M059J (cell line): ENCODE data around the gene BAMBI. TPM values are rescaled to one million over a fixed set of nuclear protein-coding genes. Genes with fewer than 3 reads are reported as not detected.
A peak's percentile ranks its signal among the peaks of the same experiment; 100 is the strongest.

Source experiments
- DNase-seq: peaks from one replicate; pipeline ENCODE4 v3.0.0-alpha.2; 2012; ENCODE audit warnings: low read depth
- total RNA-seq: library from RNA; depleted of rRNA; stranded (reverse); fragments of >200 nt; shearing (Covaris generic); gene quantifications from 2 replicates; pipeline ENCODE4 v1.2.3, GENCODE V29; 2014

The BAMBI gene
- total RNA-seq, 1 experiment from 2014 or later = 23.7 TPM

GRCh38 chr10:28674782-28675181 is 2.5 kb upstream of the BAMBI start:
- no peak for DNase-seq

- DNase-seq = no peak
Measured at GRCh38 chr10:28676326-28676967, 874 bp upstream of the BAMBI start.

- peak; percentile 17 for DNase-seq
Measured at GRCh38 chr10:28677888-28678686, 766 bp downstream of the BAMBI start.

- peak; percentile 54 for DNase-seq
Measured at GRCh38 chr10:28678687-28679457, 1.6 kb downstream of the BAMBI start.

GRCh38 chr10:28679581-28680357 is 2.4 kb downstream of the BAMBI start:
- DNase-seq = no peak

- no peak for DNase-seq
Measured at GRCh38 chr10:28680358-28680752, 3.0 kb downstream of the BAMBI start.

GRCh38 chr10:28681291-28681763 is 4.0 kb downstream of the BAMBI start:
- no peak for DNase-seq

- DNase-seq = no peak
Measured at GRCh38 chr10:28681928-28682750, 4.8 kb downstream of the BAMBI start.

- DNase-seq = no peak
Measured at GRCh38 chr10:28684157-28684985, 7.0 kb downstream of the BAMBI start.

- DNase-seq = peak; percentile 28
Measured at GRCh38 chr10:28684986-28685580, 7.8 kb downstream of the BAMBI start.

GRCh38 chr10:28685717-28686116 is 8.4 kb downstream of the BAMBI start:
- DNase-seq = no peak

GRCh38 chr10:28686835-28687682 is 9.7 kb downstream of the BAMBI start:
- no peak for DNase-seq

- no peak for DNase-seq
Measured at GRCh38 chr10:28687683-28688001, 10.3 kb downstream of the BAMBI start.

- DNase-seq = no peak
Measured at GRCh38 chr10:28690545-28690944, 13.2 kb downstream of the BAMBI start.

- no peak for DNase-seq
Measured at GRCh38 chr10:28691187-28691694, 13.9 kb downstream of the BAMBI start.

GRCh38 chr10:28692050-28692449 is 14.7 kb downstream of the BAMBI start:
- no peak for DNase-seq

GRCh38 chr10:28694530-28694929 is 17.2 kb downstream of the BAMBI start:
- DNase-seq = no peak

GRCh38 chr10:28698075-28698474 is 20.8 kb downstream of the BAMBI start:
- DNase-seq = no peak
